K562 (cell line): ENCODE results near the gene PDCD1. TPM values are rescaled to one million over a fixed set of nuclear protein-coding genes. Genes with fewer than 3 reads are reported as not detected.
A peak's percentile ranks its signal among the peaks of the same experiment; 100 is the strongest.

ENCODE experiments used
- ATAC-seq: fragments of 200-7000 bp; cut with Tn5 transposase; 3 replicates; pipeline ENCODE4 v1.9.1; 2020; ENCODE audit warnings: moderate library complexity
- BruUV-seq: library from RNA; stranded (reverse); fragments of 400-500 nt; replicated peaks from 2 replicates; lab custom pipeline; 2021; lab: Mats Ljungman, UMichigan
- CTCF ChIA-PET: fragments of 300-600 bp; formaldehyde crosslinking; extraction: SDS; loops from one replicate; lab custom pipeline; 2021; ENCODE audit warnings: low intra/inter-chr PET ratio; lab: Yijun Ruan, JAX
- POLR2A ChIA-PET: fragments of 300-600, 350-650 bp; sonication (Branson Sonifier 250); formaldehyde crosslinking; extraction: SDS; loops from one replicate; lab custom pipeline; 2021; ENCODE audit warnings: antibody characterized with exemption, inconsistent platforms; lab: Yijun Ruan, JAX
- DNase-seq, 4 experiments: peaks; one replicate each; pipeline versions ENCODE4 v3.0.0 to v3.0.0-alpha.2; 2011 to 2018; ENCODE audit warnings: low spot score in 3 of 4, mixed read lengths in 3 of 4; ENCODE audit errors: extremely low read depth in 1 of 4
- FAIRE-seq: peaks from 2 replicates; lab custom pipeline; 2011; peaks lifted over from hg19 to GRCh38; lab: Jason Lieb, UNC
- H2AFZ ChIP-seq: 2 replicates; pipeline ENCODE4 v1.6.0; 2011; ENCODE audit warnings: low read depth, low read length, control low read depth, inconsistent platforms
- H3K27ac ChIP-seq: fragments of 200-600 bp; 3 replicates; pipeline ENCODE4 v1.8.0; 2011; ENCODE audit warnings: low read depth, mild to moderate bottlenecking, control low read depth, inconsistent platforms, low read length, moderate library complexity, mixed read lengths; ENCODE audit errors: extremely low read depth
- H3K27me3 ChIP-seq, 2 experiments: fragments of 300-600 bp in 1 of 2; 2 replicates in 1 of 2; 3 replicates in 1 of 2; pipeline versions ENCODE4 v1.6.0 to v1.8.0; 2011; ENCODE audit warnings: inconsistent platforms in 2 of 2, low read length in 2 of 2, mild to moderate bottlenecking in 1 of 2, mixed read lengths in 1 of 2, moderate library complexity in 1 of 2; ENCODE audit not compliant: control insufficient read depth in 2 of 2, insufficient read depth in 2 of 2
- H3K36me3 ChIP-seq: fragments of 300-600 bp; 3 replicates; pipeline ENCODE4 v1.8.0; 2011; ENCODE audit warnings: mild to moderate bottlenecking, low read length, inconsistent platforms; ENCODE audit not compliant: control insufficient read depth, insufficient read depth
- H3K4me1 ChIP-seq, 2 experiments: fragments of 200-600 bp in 1 of 2; replicated peaks in 1 of 2; 2 replicates in 1 of 2; 3 replicates in 1 of 2; pipeline versions ENCODE4 v1.5.1 to v1.8.0; 2011; ENCODE audit warnings: inconsistent platforms in 2 of 2, low read length in 2 of 2, mild to moderate bottlenecking in 1 of 2, mixed read lengths in 1 of 2, moderate library complexity in 1 of 2; ENCODE audit not compliant: control insufficient read depth in 2 of 2, insufficient read depth in 2 of 2
- H3K4me2 ChIP-seq: 2 replicates; pipeline ENCODE4 v1.6.1; 2011; ENCODE audit warnings: low read length, control low read depth, inconsistent platforms, mixed read lengths; ENCODE audit not compliant: insufficient read depth
- H3K4me3 ChIP-seq: fragments of 200-600 bp; sonication (generic), shearing (Covaris generic); 2 replicates; pipeline ENCODE4 v1.5.1; 2016; ENCODE audit warnings: control low read depth, inconsistent platforms
- H3K79me2 ChIP-seq: fragments of 200-600 bp; 3 replicates; pipeline ENCODE4 v1.8.0; 2011; ENCODE audit warnings: low read length, inconsistent platforms; ENCODE audit not compliant: control insufficient read depth, insufficient read depth
- H3K9ac ChIP-seq, 2 experiments: 2 replicates each; pipeline versions ENCODE4 v1.6.0 to v1.6.1; 2011; ENCODE audit warnings: low read depth in 2 of 2, low read length in 2 of 2, control low read depth in 1 of 2, inconsistent platforms in 1 of 2, mild to moderate bottlenecking in 1 of 2, mixed read lengths in 1 of 2; ENCODE audit not compliant: insufficient read depth in 1 of 2
- H3K9me1 ChIP-seq: one replicate; pipeline ENCODE4 v1.6.0; 2011; ENCODE audit warnings: inconsistent platforms, mild to moderate bottlenecking, low read length, moderate library complexity; ENCODE audit not compliant: control insufficient read depth, insufficient read depth
- H3K9me3 ChIP-seq: replicated peaks from 2 replicates; pipeline ENCODE4 v1.5.1; 2011; ENCODE audit warnings: low read depth, low read length, inconsistent platforms; ENCODE audit not compliant: control insufficient read depth, insufficient read depth
- H4K20me1 ChIP-seq: replicated peaks from 2 replicates; pipeline ENCODE4 v1.6.1; 2011; ENCODE audit warnings: low read length, inconsistent platforms, mixed read lengths; ENCODE audit not compliant: control insufficient read depth, insufficient read depth
- BMI1 ChIP-seq: fragments of 150-350 bp; IDR thresholded peaks from 2 replicates; pipeline ENCODE4 v1.6.1; 2014; ENCODE audit warnings: low read length
- CC2D1A ChIP-seq: fragments of 450-650 bp; IDR thresholded peaks from 2 replicates; pipeline ENCODE4 v1.6.1; 2017; ENCODE audit warnings: mild to moderate bottlenecking
- LARP7 ChIP-seq: fragments of 450-650 bp; IDR thresholded peaks from 2 replicates; pipeline ENCODE4 v1.6.1; 2016
- MYC ChIP-seq, 2 experiments: fragments of 250-450 bp in 1 of 2; sonication (Bioruptor Pico) in 1 of 2; IDR thresholded peaks; 2 replicates each; pipeline versions ENCODE4 v1.5.1 to v1.6.1; 2012 to 2021; ENCODE audit warnings: low read depth in 2 of 2, borderline replicate concordance in 1 of 2, improper control_type of control experiment in 1 of 2, low read length in 1 of 2, mild to moderate bottlenecking in 1 of 2, moderate library complexity in 1 of 2
- PRMT5 ChIP-seq: sonication (generic); formaldehyde crosslinking; IDR thresholded peaks from 2 replicates; pipeline ENCODE4 v1.5.0; 2020; ENCODE audit warnings: missing genetic modification reagents
- STAG1 ChIP-seq: sonication (generic); formaldehyde crosslinking; IDR thresholded peaks from 2 replicates; pipeline ENCODE4 v1.5.0; 2020; ENCODE audit warnings: missing genetic modification reagents, borderline replicate concordance
- ZNF253 ChIP-seq: fragments of 250-450 bp; sonication (Bioruptor Pico); conservative IDR thresholded peaks from 2 replicates; pipeline ENCODE4 v1.6.1; 2021; ENCODE audit warnings: mild to moderate bottlenecking
- WGBS: fragments of 100-300 bp; shearing (Covaris generic); methylation state at CpG from one replicate; pipeline ENCODE4 v1.1.6; 2016; ENCODE audit warnings: low coverage, mixed read lengths; ENCODE audit not compliant: insufficient coverage; ENCODE audit errors: missing lambda C conversion rate; 5-methylcytosine and 5-hydroxymethylcytosine counted together
- in situ Hi-C: fragments of 300-500 bp; cut with MboI; formaldehyde crosslinking; loops from 4 replicates; pipeline ENCODE4 v1.15.0; 2018; ENCODE audit warnings: inconsistent platforms, mixed read lengths
- intact Hi-C: fragments of 100-400 bp; cut with micrococcal nuclease; formaldehyde crosslinking; loops from 2 replicates; pipeline ENCODE4 v1.14.2; 2022
- polyA plus RNA-seq, 8 experiments: library from polyadenylated mRNA; depleted of rRNA in 4 of 8; stranded (reverse) in 5 of 8; unstranded in 3 of 8; fragments of >200 nt; fragmentation: Nextera tagmentation in 2 of 8; fragmentation: Illumina TruSeq in 1 of 8; extraction: Ambion mirVana in 2 of 8; extraction: Trizol in 1 of 8; gene quantifications; 2 replicates each; pipeline versions ENCODE4 v1.2.1 to v1.2.3, GENCODE V29; 2011 to 2014; ENCODE audit warnings: inconsistent platforms in 1 of 8, missing spikeins in 1 of 8
- total RNA-seq, 7 experiments: library from RNA; depleted of rRNA in 6 of 7; stranded (reverse); fragments of >200 nt in 6 of 7; fragmentation: Illumina TruSeq in 2 of 7; extraction: Trizol in 2 of 7; gene quantifications; 2 replicates each; pipeline versions ENCODE4 v1.2.1 to v1.2.3, GENCODE V29; 2011 to 2021; ENCODE audit warnings: low replicate concordance in 1 of 7
- TF ChIP-seq, protein P1 (sequence below): fragments of 250-450 bp; sonication (Bioruptor Pico); IDR thresholded peaks from 2 replicates; pipeline ENCODE4 v1.9.0; 2021; ENCODE audit warnings: mild to moderate bottlenecking
- TF ChIP-seq, protein P2 (sequence below): fragments of 250-450 bp; sonication (Bioruptor Pico); IDR thresholded peaks from 2 replicates; pipeline ENCODE4 v1.4.0; 2020
- TF ChIP-seq, protein P3 (sequence below), 3 experiments: fragments of 200-800 bp in 1 of 3; sonication (Bioruptor generic) in 1 of 3; sonication (generic) in 1 of 3; formaldehyde crosslinking in 1 of 3; IDR thresholded peaks; 2 replicates each; pipeline versions ENCODE4 v1.6.1 to v1.8.0; 2016 to 2022; ENCODE audit warnings: mild to moderate bottlenecking in 2 of 3, missing compliant biosample characterization in 2 of 3, missing genetic modification characterization in 2 of 3, missing genetic modification reagents in 1 of 3
- TF ChIP-seq, protein P4 (sequence below): fragments of 200-400 bp; formaldehyde crosslinking; IDR thresholded peaks from 2 replicates; pipeline ENCODE4 v1.6.1; 2017; ENCODE audit warnings: mild to moderate bottlenecking, low read depth, low read length, moderate library complexity
- TF ChIP-seq, protein P5 (sequence below): fragments of 250-450 bp; sonication (Bioruptor Pico); IDR thresholded peaks from 2 replicates; pipeline ENCODE4 v1.5.1; 2021; ENCODE audit warnings: mild to moderate bottlenecking

PDCD1 gene
- total and polyA plus RNA-seq, 9 of the 15 experiments (the other 6 are each of a cell fraction or from before 2014, with no cell fraction given): 0.15 to 2.5 (median 1.0) TPM; not detected in 2

DNA sequence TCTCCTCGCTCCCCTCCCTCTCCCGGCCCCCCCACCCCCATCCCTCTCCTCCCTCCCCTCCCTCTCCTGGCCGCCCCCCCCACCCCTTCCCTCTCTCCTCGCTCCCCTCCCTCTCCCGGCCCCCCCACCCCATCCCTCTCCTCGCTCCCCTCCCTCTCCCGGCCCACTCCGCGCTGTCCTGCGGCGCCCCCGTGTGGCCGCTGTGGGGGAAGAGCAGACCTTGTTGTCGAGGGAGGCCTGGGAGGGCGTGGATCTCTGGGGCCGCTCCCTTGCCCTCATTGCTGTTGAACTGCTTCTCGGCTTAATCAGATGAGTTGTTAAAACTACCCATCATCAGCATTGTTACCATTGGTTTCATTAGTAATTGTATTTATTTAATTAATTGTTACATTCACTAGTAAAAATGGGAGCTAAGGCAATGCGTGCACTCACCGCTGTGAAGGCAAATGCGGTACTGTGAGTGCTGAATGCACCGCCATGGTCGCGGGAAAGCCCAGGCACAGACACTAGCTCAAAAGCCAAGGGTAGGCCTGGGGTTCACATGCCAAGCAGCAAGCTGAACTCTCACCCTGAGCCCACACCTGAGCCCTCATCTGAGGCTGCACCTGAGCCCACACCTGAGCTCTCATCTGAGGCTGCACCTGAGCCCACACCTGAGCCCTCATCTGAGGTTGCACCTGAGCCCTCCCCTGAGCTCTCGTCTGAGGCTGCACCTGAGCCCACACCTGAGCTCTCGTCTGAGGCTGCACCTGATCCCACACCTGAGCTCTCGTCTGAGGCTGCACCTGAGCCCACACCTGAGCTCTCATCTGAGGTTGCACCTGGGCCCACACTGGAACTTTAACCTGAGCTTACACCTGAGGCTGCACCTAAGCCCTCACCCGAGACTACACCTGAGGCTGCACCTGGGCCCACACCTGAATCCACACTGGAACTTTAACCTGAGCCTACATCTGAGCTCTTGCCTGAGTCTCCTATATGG, 19.6 kb upstream of the PDCD1 start:
- 0 out of 2 replicates have a peak overlapping the region, but pooled peaks have one; percentile 32 for H2AFZ ChIP-seq
- CTCF ChIA-PET: no interaction called here
- 30% methylated on average over 18 of the region's 27 CpGs for WGBS
- H3K9me3 ChIP-seq: no peaks in the 10 kb centered on the region
- H4K20me1 ChIP-seq: no peaks in the 10 kb centered on the region
- peak overlapping the region in 1 of 2 experiments; percentile 78; a peak in 1 of 4 replicates for H3K9ac ChIP-seq
- POLR2A ChIA-PET: interaction anchor here (1.0 kb wide), 1 partner anchor 219 kb away, joined by 4 read pairs; no protein-coding TSS in a partner anchor
- H3K4me3 ChIP-seq: no peak overlapping the region
- peaks cover 14 to 48% of the 10 kb centered on the region in 2 experiments; a peak in 4 of 5 replicates for H3K4me1 ChIP-seq
- in situ Hi-C loops (loop anchor here (5.0 kb wide), 1 partner anchor 151 kb away; no protein-coding TSS in a partner anchor), intact Hi-C loops (loop anchor here (5.0 kb wide), 1 partner anchor 211 kb away; no protein-coding TSS in a partner anchor)
- no peak overlapping the region for H3K4me2 ChIP-seq
- peak; percentile 59 for ATAC-seq
- no peak overlapping the region for H3K27ac ChIP-seq
- no peaks in the 10 kb centered on the region for H3K9me1 ChIP-seq
- no peak for FAIRE-seq
- peak; percentile 62 to 85 (median 70) for DNase-seq
- H3K79me2 ChIP-seq: no peaks in the 10 kb centered on the region
- no peaks in the 10 kb centered on the region for H3K36me3 ChIP-seq
- BruUV-seq: no TSS peak
- H3K27me3 ChIP-seq: no peaks in the 10 kb centered on the region
- TF ChIP-seq ZNF253 (CRISPR knock-in tag) (no peak), PRMT5 (CRISPR knock-in tag) (no peak), STAG1 (CRISPR knock-in tag) (peak; percentile 72; the same call in 1 of the 2 replicates), MYC (IDR thresholded peaks at IDR 0.05; ENCODE audit: low read depth, low read length) (0 out of 2 replicates have a peak, but pooled peaks have one; percentile 39), MYC (CRISPR knock-in tag; IDR thresholded peaks at IDR 0.05; ENCODE audit: borderline replicate concordance, low read depth) (no peak), CC2D1A (no peak), LARP7 (no peak), BMI1 (no peak)
- TF ChIP-seq, protein P1, sequence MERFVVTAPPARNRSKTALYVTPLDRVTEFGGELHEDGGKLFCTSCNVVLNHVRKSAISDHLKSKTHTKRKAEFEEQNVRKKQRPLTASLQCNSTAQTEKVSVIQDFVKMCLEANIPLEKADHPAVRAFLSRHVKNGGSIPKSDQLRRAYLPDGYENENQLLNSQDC (CRISPR knock-in tag): no peak
- TF ChIP-seq, protein P2, sequence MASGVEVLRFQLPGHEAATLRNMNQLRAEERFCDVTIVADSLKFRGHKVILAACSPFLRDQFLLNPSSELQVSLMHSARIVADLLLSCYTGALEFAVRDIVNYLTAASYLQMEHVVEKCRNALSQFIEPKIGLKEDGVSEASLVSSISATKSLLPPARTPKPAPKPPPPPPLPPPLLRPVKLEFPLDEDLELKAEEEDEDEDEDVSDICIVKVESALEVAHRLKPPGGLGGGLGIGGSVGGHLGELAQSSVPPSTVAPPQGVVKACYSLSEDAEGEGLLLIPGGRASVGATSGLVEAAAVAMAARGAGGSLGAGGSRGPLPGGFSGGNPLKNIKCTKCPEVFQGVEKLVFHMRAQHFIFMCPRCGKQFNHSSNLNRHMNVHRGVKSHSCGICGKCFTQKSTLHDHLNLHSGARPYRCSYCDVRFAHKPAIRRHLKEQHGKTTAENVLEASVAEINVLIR: no peak
- TF ChIP-seq, protein P3, sequence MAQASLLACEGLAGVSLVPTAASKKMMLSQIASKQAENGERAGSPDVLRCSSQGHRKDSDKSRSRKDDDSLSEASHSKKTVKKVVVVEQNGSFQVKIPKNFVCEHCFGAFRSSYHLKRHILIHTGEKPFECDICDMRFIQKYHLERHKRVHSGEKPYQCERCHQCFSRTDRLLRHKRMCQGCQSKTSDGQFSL (CRISPR knock-in tag; IDR thresholded peaks at IDR 0.05): peak; percentile 78; the same call in 1 of the 2 replicates
- TF ChIP-seq, protein P3 (tag; IDR thresholded peaks at IDR 0.05): peak in 1 of 2 experiments; percentile 74; a peak in 2 of 4 replicates
- TF ChIP-seq, protein P4, sequence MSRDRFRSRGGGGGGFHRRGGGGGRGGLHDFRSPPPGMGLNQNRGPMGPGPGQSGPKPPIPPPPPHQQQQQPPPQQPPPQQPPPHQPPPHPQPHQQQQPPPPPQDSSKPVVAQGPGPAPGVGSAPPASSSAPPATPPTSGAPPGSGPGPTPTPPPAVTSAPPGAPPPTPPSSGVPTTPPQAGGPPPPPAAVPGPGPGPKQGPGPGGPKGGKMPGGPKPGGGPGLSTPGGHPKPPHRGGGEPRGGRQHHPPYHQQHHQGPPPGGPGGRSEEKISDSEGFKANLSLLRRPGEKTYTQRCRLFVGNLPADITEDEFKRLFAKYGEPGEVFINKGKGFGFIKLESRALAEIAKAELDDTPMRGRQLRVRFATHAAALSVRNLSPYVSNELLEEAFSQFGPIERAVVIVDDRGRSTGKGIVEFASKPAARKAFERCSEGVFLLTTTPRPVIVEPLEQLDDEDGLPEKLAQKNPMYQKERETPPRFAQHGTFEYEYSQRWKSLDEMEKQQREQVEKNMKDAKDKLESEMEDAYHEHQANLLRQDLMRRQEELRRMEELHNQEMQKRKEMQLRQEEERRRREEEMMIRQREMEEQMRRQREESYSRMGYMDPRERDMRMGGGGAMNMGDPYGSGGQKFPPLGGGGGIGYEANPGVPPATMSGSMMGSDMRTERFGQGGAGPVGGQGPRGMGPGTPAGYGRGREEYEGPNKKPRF: no peak
- TF ChIP-seq, protein P5, sequence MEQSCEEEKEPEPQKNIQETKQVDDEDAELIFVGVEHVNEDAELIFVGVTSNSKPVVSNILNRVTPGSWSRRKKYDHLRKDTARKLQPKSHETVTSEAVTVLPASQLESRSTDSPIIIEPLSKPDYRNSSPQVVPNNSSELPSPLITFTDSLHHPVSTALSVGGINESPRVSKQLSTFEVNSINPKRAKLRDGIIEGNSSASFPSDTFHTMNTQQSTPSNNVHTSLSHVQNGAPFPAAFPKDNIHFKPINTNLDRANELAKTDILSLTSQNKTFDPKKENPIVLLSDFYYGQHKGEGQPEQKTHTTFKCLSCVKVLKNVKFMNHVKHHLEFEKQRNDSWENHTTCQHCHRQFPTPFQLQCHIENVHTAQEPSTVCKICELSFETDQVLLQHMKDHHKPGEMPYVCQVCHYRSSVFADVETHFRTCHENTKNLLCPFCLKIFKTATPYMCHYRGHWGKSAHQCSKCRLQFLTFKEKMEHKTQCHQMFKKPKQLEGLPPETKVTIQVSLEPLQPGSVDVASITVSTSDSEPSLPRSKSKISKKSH: no peak
